K562 (cell line): ENCODE results near the gene SYVN1. TPM values are rescaled to one million over a fixed set of nuclear protein-coding genes. Genes with fewer than 3 reads are reported as not detected.

Source experiments
- E2F1 ChIP-seq: sonication (generic); formaldehyde crosslinking; IDR thresholded peaks from 2 replicates; pipeline ENCODE4 v1.8.1; 2023; ENCODE audit warnings: mild to moderate bottlenecking, missing genetic modification reagents, moderate library complexity
- FUS ChIP-seq: fragments of 200-400 bp; formaldehyde crosslinking; optimal IDR thresholded peaks from 2 replicates; pipeline ENCODE3; 2017; ENCODE audit warnings: low read depth, low read length
- HEY1 ChIP-seq: fragments of 250-450 bp; sonication (Bioruptor Pico); IDR thresholded peaks from 2 replicates; pipeline ENCODE4 v1.5.0; 2020; ENCODE audit warnings: mild to moderate bottlenecking, moderate library complexity, borderline replicate concordance
- IRF1 ChIP-seq: sonication (generic); formaldehyde crosslinking; IDR thresholded peaks from 2 replicates; pipeline ENCODE4 v1.8.0; 2022; ENCODE audit warnings: missing genetic modification reagents, mild to moderate bottlenecking, borderline replicate concordance
- NFE2L1 ChIP-seq: fragments of 450-650 bp; IDR thresholded peaks from 2 replicates; pipeline ENCODE4 v1.6.1; 2016; ENCODE audit warnings: missing genetic modification characterization, low read depth, mild to moderate bottlenecking, missing compliant biosample characterization, moderate library complexity, borderline replicate concordance
- NFYB ChIP-seq: IDR thresholded peaks from 2 replicates; pipeline ENCODE4 v1.6.1; 2011; ENCODE audit warnings: mild to moderate bottlenecking, moderate library complexity; ENCODE audit not compliant: insufficient read length; ENCODE audit errors: extremely low read depth
- TCFL5 ChIP-seq: fragments of 250-450 bp; sonication (Bioruptor Pico); conservative IDR thresholded peaks from 2 replicates; pipeline ENCODE4 v1.6.1; 2021; ENCODE audit warnings: mild to moderate bottlenecking, moderate library complexity, matching md5 sums
- ZBTB40 ChIP-seq, 2 experiments: fragments of 450-650 bp in 1 of 2; sonication (generic) in 1 of 2; formaldehyde crosslinking in 1 of 2; IDR thresholded peaks; 2 replicates each; pipeline versions ENCODE4 v1.7.1 to v1.9.0; 2016 to 2022; ENCODE audit warnings: inconsistent platforms in 1 of 2, mild to moderate bottlenecking in 1 of 2, missing genetic modification reagents in 1 of 2
- ZBTB7A ChIP-seq: IDR thresholded peaks from 2 replicates; pipeline ENCODE4 v1.6.1; 2011; ENCODE audit warnings: low read depth, mild to moderate bottlenecking, low read length, moderate library complexity, borderline replicate concordance; ENCODE audit not compliant: control insufficient read depth
- ZNF277 ChIP-seq: fragments of 250-450 bp; sonication (Bioruptor Pico); IDR thresholded peaks from 2 replicates; pipeline ENCODE4 v1.8.0; 2022; ENCODE audit warnings: inconsistent platforms, mild to moderate bottlenecking, moderate library complexity, borderline replicate concordance
- polyA plus RNA-seq, 8 experiments: library from polyadenylated mRNA; depleted of rRNA in 4 of 8; stranded (reverse) in 5 of 8; unstranded in 3 of 8; fragments of >200 nt; fragmentation: Nextera tagmentation in 2 of 8; fragmentation: Illumina TruSeq in 1 of 8; extraction: Ambion mirVana in 2 of 8; extraction: Trizol in 1 of 8; gene quantifications; 2 replicates each; pipeline versions ENCODE4 v1.2.1 to v1.2.3, GENCODE V29; 2011 to 2014; ENCODE audit warnings: inconsistent platforms in 1 of 8, missing spikeins in 1 of 8
- total RNA-seq, 7 experiments: library from RNA; depleted of rRNA in 6 of 7; stranded (reverse); fragments of >200 nt in 6 of 7; fragmentation: Illumina TruSeq in 2 of 7; extraction: Trizol in 2 of 7; gene quantifications; 2 replicates each; pipeline versions ENCODE4 v1.2.1 to v1.2.3, GENCODE V29; 2011 to 2021; ENCODE audit warnings: low replicate concordance in 1 of 7

The SYVN1 gene
- total and polyA plus RNA-seq, 9 of the 15 experiments (the other 6 are each of a cell fraction or from before 2014, with no cell fraction given), result 0.41 to 47.4 (median 9.9) TPM

GRCh38 chr11:65112546-65113360 is 21.6 kb downstream of the SYVN1 start (continued):
- TF ChIP-seq ZBTB7A (peak; percentile 38), NFYB (no peak), NFE2L1 (no peak), FUS (peak; percentile 66), ZBTB40 (IDR thresholded peaks at IDR 0.05) (peak; percentile 40; the same call in 1 of the 2 replicates), ZBTB40 (CRISPR knock-in tag; IDR thresholded peaks at IDR 0.05) (no peak), HEY1 (CRISPR knock-in tag) (no peak), E2F1 (CRISPR knock-in tag) (peak; percentile 67), TCFL5 (CRISPR knock-in tag) (no peak), IRF1 (CRISPR knock-in tag) (peak; percentile 55; the same call in 1 of the 2 replicates), ZNF277 (CRISPR knock-in tag) (no peak)
